ENCODE data around the gene NRARP.

Gene NRARP

DNA sequence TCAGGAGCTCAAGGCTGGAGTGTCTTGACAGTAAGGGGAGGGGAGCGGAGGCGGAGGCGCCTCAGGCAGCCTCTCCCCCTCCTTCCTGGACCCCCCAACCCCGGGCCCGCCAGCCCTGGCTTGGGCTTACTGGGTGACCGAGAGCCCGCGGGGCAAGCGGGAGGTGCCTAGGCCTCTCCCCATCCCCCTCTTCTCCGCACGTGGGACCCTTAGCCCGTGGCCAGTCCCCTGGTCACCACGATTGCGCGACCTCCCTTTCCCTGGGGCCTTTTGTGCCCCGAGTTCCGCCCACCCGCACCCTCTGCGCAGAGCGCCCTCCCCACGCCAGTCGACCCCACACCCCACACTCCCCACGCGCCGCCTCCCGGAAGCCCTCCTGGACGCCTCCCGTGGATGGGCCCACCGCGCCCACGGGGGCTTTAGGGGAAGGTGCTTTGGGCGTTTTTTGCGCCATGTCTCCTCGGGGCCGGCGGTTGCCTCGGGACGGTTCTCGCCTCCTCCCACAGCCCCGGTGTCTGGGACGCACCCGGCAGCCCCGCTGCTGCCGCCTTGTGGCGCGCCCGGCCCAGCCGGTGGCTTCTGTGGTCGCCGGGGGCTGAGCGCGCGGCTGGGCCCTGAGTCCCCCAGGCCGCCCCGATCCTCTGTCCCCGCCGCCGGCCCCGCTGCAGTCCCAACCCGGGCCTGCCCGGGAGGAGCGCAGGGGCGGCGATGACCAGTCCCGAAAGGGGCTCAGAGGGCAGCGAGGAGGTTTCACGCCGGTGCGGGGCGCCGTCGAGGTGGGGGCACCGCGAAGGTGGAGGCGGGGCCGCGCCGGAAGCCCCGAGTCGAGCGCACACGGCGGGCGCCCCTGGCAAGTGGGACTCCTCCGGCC is 21.4 kb downstream of the NRARP start:
- TF ChIP-seq, protein P1, sequence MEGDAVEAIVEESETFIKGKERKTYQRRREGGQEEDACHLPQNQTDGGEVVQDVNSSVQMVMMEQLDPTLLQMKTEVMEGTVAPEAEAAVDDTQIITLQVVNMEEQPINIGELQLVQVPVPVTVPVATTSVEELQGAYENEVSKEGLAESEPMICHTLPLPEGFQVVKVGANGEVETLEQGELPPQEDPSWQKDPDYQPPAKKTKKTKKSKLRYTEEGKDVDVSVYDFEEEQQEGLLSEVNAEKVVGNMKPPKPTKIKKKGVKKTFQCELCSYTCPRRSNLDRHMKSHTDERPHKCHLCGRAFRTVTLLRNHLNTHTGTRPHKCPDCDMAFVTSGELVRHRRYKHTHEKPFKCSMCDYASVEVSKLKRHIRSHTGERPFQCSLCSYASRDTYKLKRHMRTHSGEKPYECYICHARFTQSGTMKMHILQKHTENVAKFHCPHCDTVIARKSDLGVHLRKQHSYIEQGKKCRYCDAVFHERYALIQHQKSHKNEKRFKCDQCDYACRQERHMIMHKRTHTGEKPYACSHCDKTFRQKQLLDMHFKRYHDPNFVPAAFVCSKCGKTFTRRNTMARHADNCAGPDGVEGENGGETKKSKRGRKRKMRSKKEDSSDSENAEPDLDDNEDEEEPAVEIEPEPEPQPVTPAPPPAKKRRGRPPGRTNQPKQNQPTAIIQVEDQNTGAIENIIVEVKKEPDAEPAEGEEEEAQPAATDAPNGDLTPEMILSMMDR (IDR thresholded peaks at IDR 0.05; ENCODE audit: low read depth, low read length), result peak; percentile 11
- peak in 1 of 2 donors; percentile 51 for DNase-seq (ENCODE audit: low read depth in 2 of 2)
- H3K4me3 ChIP-seq (replicated peaks in 1 of 2; ENCODE audit: low read depth in 2 of 2, low read length in 2 of 2), result peak overlapping the region in 1 of 2 donors; percentile 19

DNA sequence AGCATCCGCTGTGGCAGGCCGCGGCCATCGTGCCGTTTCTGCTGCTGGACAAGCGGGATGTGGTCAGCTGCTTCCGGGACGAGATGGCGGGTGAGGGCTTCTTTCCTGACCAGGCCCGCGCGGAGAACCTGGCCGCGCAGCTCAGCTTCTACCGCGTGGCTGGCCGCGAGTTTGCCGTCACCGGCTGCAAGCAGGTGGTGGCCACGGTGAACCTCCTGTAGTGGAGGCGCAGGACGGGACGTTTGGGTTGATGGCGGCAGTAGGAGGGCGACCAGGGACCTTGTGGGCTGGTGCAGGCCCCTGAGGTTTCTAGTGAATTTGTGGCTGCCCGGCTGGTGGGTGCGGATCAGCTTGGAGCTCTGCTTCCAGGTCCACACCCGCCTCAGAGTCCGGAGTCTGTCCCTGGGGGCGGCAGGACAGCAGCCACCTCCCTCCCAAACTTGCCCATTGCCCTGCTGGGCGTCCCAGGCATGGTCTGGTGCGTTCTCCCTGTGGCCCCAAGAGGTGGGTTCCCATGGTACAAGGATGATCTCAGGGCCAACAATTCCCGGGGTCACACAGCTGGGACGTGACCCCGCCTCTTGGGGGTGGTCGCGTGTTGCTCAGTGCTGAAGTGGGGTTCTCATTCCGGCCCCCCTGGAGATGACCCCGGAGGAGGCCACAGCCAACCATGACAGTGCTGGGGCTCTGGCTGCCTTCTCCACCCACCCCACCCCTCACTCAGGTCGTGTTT is 22.2 kb downstream of the NRARP start:
- H3K4me3 ChIP-seq (replicated peaks in 1 of 2; ENCODE audit: low read depth in 2 of 2, low read length in 2 of 2), result no peak overlapping the region
- TF ChIP-seq, protein P1 (IDR thresholded peaks at IDR 0.05; ENCODE audit: low read depth, low read length), result no peak
- DNase-seq (ENCODE audit: low read depth in 2 of 2), result no peak

DNA sequence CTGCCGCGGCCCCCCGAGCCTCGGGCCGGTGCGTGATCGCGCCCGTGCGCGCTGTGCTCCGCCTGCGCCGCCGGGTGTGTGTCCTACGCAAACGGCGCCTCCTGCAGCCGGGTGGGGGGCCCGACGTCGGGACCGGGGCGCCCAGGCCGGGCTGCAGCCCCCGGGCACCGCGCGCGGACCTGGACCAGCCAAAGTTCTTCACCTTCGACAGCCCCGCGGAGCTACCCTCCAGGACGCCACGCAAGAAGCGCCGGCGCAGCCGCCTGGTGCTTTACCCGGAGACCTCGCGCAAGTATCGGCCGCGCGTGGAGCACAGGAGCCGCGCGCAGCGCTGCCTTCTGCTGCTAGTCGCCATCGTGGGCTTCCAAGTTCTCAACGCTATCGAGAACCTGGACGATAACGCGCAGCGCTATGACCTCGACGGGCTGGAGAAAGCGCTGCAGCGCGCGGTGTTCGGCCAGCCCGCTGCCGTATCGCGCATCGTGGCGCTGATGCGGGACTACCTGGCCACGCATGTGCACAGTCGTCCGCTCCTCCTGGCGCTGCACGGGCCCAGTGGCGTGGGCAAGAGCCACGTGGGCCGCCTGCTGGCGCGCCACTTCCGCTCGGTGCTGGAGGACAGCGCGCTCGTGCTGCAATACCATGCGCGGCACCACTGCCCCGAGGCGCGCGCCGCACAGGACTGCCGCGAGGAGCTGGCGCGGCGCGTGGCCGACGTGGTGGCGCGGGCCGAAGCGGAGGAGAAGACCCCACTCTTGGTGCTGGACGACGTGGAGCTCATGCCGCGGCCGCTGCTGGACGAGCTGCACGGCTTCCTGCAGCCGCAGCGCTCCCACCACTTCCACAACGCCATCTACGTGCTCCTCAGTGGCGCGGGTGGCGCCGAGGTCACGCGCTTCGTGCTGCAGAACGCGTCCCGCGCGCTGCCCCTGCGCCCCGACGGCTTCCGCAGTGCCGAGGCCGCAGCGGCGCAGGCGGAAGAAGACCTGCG is 23.1 kb downstream of the NRARP start:
- no peak for DNase-seq (ENCODE audit: low read depth in 2 of 2)
- peak overlapping the region; percentile 61 to 64 for H3K4me3 ChIP-seq (replicated peaks in 1 of 2; ENCODE audit: low read depth in 2 of 2, low read length in 2 of 2)
- TF ChIP-seq, protein P1 (IDR thresholded peaks at IDR 0.05; ENCODE audit: low read depth, low read length), result no peak

DNA sequence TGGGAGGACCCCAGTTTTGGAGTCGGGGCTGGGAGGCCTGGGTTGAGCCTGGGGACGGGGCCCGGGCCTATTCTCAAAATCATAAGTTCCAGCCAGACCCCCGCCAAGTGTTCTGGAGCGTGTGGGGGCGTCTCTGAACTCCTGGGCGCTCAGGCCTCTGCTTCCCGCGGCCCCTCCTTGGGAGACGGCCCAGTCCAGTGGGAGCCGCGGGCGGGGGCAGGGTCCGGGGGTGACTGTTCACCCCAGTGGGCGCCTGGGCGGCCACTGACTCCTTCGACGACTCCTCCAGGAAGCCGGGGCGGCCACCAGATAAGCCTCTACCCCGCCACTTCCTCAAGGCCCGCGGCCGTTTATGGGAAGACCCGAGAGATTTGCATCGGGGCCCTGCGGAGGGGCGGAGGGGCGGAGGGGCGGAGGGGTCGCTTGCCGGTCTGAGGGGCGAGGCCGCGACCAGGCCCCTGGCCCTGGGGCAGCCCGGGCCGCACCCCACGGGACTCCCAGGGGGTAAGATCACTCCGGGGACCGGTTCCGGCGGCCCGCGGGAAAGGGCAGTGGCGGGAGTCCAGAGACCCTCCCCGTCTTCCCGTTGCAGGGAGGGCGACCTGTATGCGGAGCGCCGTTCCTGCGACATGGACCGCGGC is 23.9 kb downstream of the NRARP start:
- peak overlapping the region; percentile 61 to 64 for H3K4me3 ChIP-seq (replicated peaks in 1 of 2; ENCODE audit: low read depth in 2 of 2, low read length in 2 of 2)
- peak in 1 of 2 donors; percentile 38 for DNase-seq (ENCODE audit: low read depth in 2 of 2)
- TF ChIP-seq, protein P1 (IDR thresholded peaks at IDR 0.05; ENCODE audit: low read depth, low read length), result no peak

DNA sequence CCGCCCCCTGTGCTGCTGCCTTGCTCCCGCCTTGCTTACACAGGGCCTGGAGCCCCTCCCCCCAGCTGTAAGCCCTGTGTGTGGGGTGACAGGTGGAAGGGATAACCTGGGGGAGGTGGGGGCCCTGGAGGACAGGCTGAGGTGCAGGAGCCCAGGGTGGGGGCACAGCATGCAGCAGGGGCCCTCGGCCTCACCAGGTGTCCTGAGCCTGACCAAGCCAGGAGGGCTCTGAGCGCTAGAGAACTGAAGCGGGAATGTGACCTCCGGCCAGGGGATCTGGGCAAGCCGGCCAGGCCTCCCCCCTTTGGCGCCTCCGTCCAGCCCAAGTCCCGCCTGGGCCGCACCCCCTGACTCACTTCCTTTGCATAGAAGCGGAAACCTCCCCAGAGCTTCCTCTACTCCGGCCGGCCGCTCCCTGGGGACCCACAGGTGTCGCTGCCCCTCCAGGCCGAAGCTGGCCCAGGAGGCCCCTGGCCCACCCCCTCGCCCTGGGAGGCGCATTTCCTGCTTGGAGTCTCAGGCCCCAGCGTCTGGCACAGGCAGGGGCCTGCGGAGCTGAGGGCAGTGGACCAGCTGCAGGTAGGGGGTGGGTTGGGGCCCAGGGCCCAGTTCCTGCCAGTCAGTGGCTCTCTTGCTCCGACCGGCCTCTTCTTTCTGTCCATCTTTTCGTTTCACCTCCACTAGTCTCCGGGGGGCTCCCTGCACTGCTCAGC is 24.6 kb downstream of the NRARP start, which contains the start of gene TOR4A:
Gene TOR4A, plus strand, starts transcription at position 398 of the 713 bp plus-strand sequence. CDS start 964 bp downstream, outside the sequence.
- H3K4me3 ChIP-seq (replicated peaks in 1 of 2; ENCODE audit: low read depth in 2 of 2, low read length in 2 of 2), result peak within 1 kb of the TSS; percentile 61 to 64
- TF ChIP-seq, protein P1 (IDR thresholded peaks at IDR 0.05; ENCODE audit: low read depth, low read length), result no peak
- DNase-seq (ENCODE audit: low read depth in 2 of 2), result peak; percentile 92 to 94
